Spleen (tissue), 7 donors: ENCODE data around the gene PODXL2.

ENCODE experiments used
- CTCF ChIP-seq, 11 experiments: fragments of 200-600 bp in 7 of 11; fragments of 450-650 bp in 4 of 11; sonication (generic) in 4 of 11; IDR thresholded peaks in 8 of 11; conservative IDR thresholded peaks in 3 of 11; 1 replicate in 7 of 11; 2 replicates in 4 of 11; pipeline versions ENCODE4 v1.4.0 to v1.8.0; 2016 to 2021; ENCODE audit warnings: antibody characterized with exemption in 11 of 11, inconsistent platforms in 4 of 11, mild to moderate bottlenecking in 1 of 11
- POLR2A ChIP-seq, 3 donors: fragments of 450-650 bp; IDR thresholded peaks; one replicate each; pipeline ENCODE4 v1.5.1; 2017; ENCODE audit warnings: antibody characterized with exemption in 3 of 3, mild to moderate bottlenecking in 1 of 3
- POLR2AphosphoS5 ChIP-seq, 3 donors: sonication (generic); formaldehyde crosslinking; IDR thresholded peaks; one replicate each; pipeline ENCODE4 v1.5.1; 2017; ENCODE audit warnings: antibody characterized with exemption in 3 of 3
- donor health status: DM: no; HTN: no; CAD: no; lungs with moderate emphysema.
- donor health status: DM: no; HTN: no; CAD: no.
- donor health status: DM: no; HTN: no; CAD: no.

GRCh38 chr3:127665165-127665564, 36.2 kb downstream of the PODXL2 start:
- TF ChIP-seq POLR2A (IDR thresholded peaks at IDR 0.05) (no peak), CTCF (IDR thresholded peaks at IDR 0.05 in 8 of 11, conservative IDR thresholded peaks at IDR 0.05 in 3 of 11) (no peak), POLR2AphosphoS5 (IDR thresholded peaks at IDR 0.05) (no peak)
